HEK293 (cell line): ENCODE results near the gene SNAPC4.
A peak's percentile ranks its signal among the peaks of the same experiment; 100 is the strongest.

Source experiments
- EGR2 ChIP-seq: fragments of 450-650 bp; formaldehyde crosslinking; IDR thresholded peaks from 2 replicates; pipeline ENCODE4 v1.5.1; 2016; ENCODE audit warnings: low read depth, missing biosample characterization, missing genetic modification characterization
- IKZF3 ChIP-seq: fragments of 450-650 bp; IDR thresholded peaks from 2 replicates; pipeline ENCODE4 v1.5.0; 2018; ENCODE audit warnings: missing biosample characterization, mild to moderate bottlenecking, missing genetic modification characterization, moderate library complexity
- KLF1 ChIP-seq: fragments of 450-650 bp; formaldehyde crosslinking; IDR thresholded peaks from 2 replicates; pipeline ENCODE4 v1.5.1; 2016; ENCODE audit warnings: missing biosample characterization, missing genetic modification characterization
- KLF10 ChIP-seq: fragments of 450-650 bp; IDR thresholded peaks from 2 replicates; pipeline ENCODE4 v1.5.1; 2018; ENCODE audit warnings: missing biosample characterization, mild to moderate bottlenecking, missing genetic modification characterization
- PATZ1 ChIP-seq: fragments of 450-650 bp; formaldehyde crosslinking; IDR thresholded peaks from 2 replicates; pipeline ENCODE4 v1.5.1; 2016; ENCODE audit warnings: missing biosample characterization, missing genetic modification characterization
- PRDM10 ChIP-seq: fragments of 450-650 bp; formaldehyde crosslinking; IDR thresholded peaks from 2 replicates; pipeline ENCODE4 v1.5.1; 2016; ENCODE audit warnings: missing biosample characterization, missing genetic modification characterization
- REST ChIP-seq: fragments of 450-650 bp; formaldehyde crosslinking; IDR thresholded peaks from 2 replicates; pipeline ENCODE4 v1.5.1; 2016; ENCODE audit warnings: missing biosample characterization, missing genetic modification characterization
- SP3 ChIP-seq: fragments of 450-650 bp; formaldehyde crosslinking; IDR thresholded peaks from 2 replicates; pipeline ENCODE4 v1.5.1; 2016; ENCODE audit warnings: missing biosample characterization, missing genetic modification characterization
- ZBTB1 ChIP-seq: fragments of 450-650 bp; formaldehyde crosslinking; IDR thresholded peaks from 2 replicates; pipeline ENCODE4 v1.5.1; 2016; ENCODE audit warnings: missing biosample characterization, missing genetic modification characterization
- ZBTB17 ChIP-seq: fragments of 450-650 bp; formaldehyde crosslinking; IDR thresholded peaks from 2 replicates; pipeline ENCODE4 v1.5.1; 2016; ENCODE audit warnings: missing biosample characterization, missing genetic modification characterization
- ZBTB26 ChIP-seq: fragments of 450-650 bp; formaldehyde crosslinking; optimal IDR thresholded peaks from 2 replicates; pipeline ENCODE3; 2016; ENCODE audit warnings: missing biosample characterization, mild to moderate bottlenecking, missing genetic modification characterization
- ZFHX2 ChIP-seq: fragments of 450-650 bp; formaldehyde crosslinking; conservative IDR thresholded peaks from 2 replicates; pipeline ENCODE4 v1.5.1; 2016; ENCODE audit warnings: missing biosample characterization, missing genetic modification characterization
- ZNF24 ChIP-seq: fragments of 450-650 bp; formaldehyde crosslinking; IDR thresholded peaks from 2 replicates; pipeline ENCODE4 v1.5.1; 2016; ENCODE audit warnings: missing biosample characterization, missing genetic modification characterization
- ZNF335 ChIP-seq: fragments of 450-650 bp; formaldehyde crosslinking; conservative IDR thresholded peaks from 2 replicates; pipeline ENCODE4 v1.5.1; 2016; ENCODE audit warnings: missing biosample characterization, missing genetic modification characterization
- ZNF48 ChIP-seq: fragments of 450-650 bp; formaldehyde crosslinking; IDR thresholded peaks from 2 replicates; pipeline ENCODE4 v1.5.1; 2016; ENCODE audit warnings: missing biosample characterization, missing genetic modification characterization
- ZNF555 ChIP-seq: fragments of 450-650 bp; formaldehyde crosslinking; conservative IDR thresholded peaks from 2 replicates; pipeline ENCODE4 v1.5.1; 2017; ENCODE audit warnings: missing biosample characterization, mild to moderate bottlenecking, missing genetic modification characterization, inconsistent platforms
- ZNF561 ChIP-seq: fragments of 450-650 bp; IDR thresholded peaks from 2 replicates; pipeline ENCODE4 v1.5.1; 2018; ENCODE audit warnings: missing biosample characterization, missing genetic modification characterization, borderline replicate concordance
- ZNF660 ChIP-seq: fragments of 450-650 bp; IDR thresholded peaks from 2 replicates; pipeline ENCODE4 v1.5.1; 2018; ENCODE audit warnings: missing biosample characterization, mild to moderate bottlenecking, missing genetic modification characterization
- ZNF677 ChIP-seq: fragments of 450-650 bp; IDR thresholded peaks from 2 replicates; pipeline ENCODE4 v1.5.0; 2018; ENCODE audit warnings: missing biosample characterization, mild to moderate bottlenecking, missing genetic modification characterization, moderate library complexity
- ZNF76 ChIP-seq: fragments of 450-650 bp; formaldehyde crosslinking; IDR thresholded peaks from 2 replicates; pipeline ENCODE4; 2016; ENCODE audit warnings: low read depth, missing biosample characterization, missing genetic modification characterization, borderline replicate concordance
- ZXDB ChIP-seq: fragments of 450-650 bp; formaldehyde crosslinking; IDR thresholded peaks from 2 replicates; pipeline ENCODE4 v1.5.1; 2016; ENCODE audit warnings: missing biosample characterization, missing genetic modification characterization
- TF ChIP-seq, protein P1 (sequence below): fragments of 450-650 bp; formaldehyde crosslinking; IDR thresholded peaks from 2 replicates; pipeline ENCODE4 v1.5.1; 2016; ENCODE audit warnings: missing biosample characterization, missing genetic modification characterization
- TF ChIP-seq, protein P2 (sequence below): fragments of 450-650 bp; formaldehyde crosslinking; IDR thresholded peaks from 2 replicates; pipeline ENCODE4 v1.5.1; 2016; ENCODE audit warnings: missing biosample characterization, missing genetic modification characterization

Gene SNAPC4

GRCh38 chr9:136363106-136363948, 36.6 kb downstream of the SNAPC4 start, which contains the start of gene DNLZ (continued):
- peak; percentile 50 for TF ChIP-seq PATZ1 (tag by site-specific recombination)
- TF ChIP-seq SP3 (tag by site-specific recombination) = peak; percentile 92
- TF ChIP-seq ZBTB26 (tag by site-specific recombination) = peak; percentile 96
- TF ChIP-seq ZXDB = peak; percentile 52; the same call in 1 of the 2 replicates
- peak; percentile 51; the same call in 1 of the 2 replicates for TF ChIP-seq ZFHX2 (tag by site-specific recombination)
- peak; percentile 32; the same call in 1 of the 2 replicates for TF ChIP-seq ZNF677 (tag by site-specific recombination)
- no peak for TF ChIP-seq ZBTB1 (tag by site-specific recombination)
- TF ChIP-seq ZNF555 = no peak
- TF ChIP-seq, protein P1, sequence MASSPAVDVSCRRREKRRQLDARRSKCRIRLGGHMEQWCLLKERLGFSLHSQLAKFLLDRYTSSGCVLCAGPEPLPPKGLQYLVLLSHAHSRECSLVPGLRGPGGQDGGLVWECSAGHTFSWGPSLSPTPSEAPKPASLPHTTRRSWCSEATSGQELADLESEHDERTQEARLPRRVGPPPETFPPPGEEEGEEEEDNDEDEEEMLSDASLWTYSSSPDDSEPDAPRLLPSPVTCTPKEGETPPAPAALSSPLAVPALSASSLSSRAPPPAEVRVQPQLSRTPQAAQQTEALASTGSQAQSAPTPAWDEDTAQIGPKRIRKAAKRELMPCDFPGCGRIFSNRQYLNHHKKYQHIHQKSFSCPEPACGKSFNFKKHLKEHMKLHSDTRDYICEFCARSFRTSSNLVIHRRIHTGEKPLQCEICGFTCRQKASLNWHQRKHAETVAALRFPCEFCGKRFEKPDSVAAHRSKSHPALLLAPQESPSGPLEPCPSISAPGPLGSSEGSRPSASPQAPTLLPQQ (tag by site-specific recombination) = peak; percentile 49; the same call in 1 of the 2 replicates
- TF ChIP-seq ZNF335 (tag by site-specific recombination) = peak; percentile 80
- TF ChIP-seq ZNF24 (tag by site-specific recombination) = no peak
- peak; percentile 74 for TF ChIP-seq ZNF660 (tag by site-specific recombination)
- no peak for TF ChIP-seq REST
- peak; percentile 48 for TF ChIP-seq PRDM10
- TF ChIP-seq KLF10 = peak; percentile 66; the same call in 1 of the 2 replicates
- no peak for TF ChIP-seq ZNF48
- TF ChIP-seq, protein P2, sequence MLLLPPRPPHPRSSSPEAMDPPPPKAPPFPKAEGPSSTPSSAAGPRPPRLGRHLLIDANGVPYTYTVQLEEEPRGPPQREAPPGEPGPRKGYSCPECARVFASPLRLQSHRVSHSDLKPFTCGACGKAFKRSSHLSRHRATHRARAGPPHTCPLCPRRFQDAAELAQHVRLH (tag by site-specific recombination) = 0 out of 2 replicates have a peak, but pooled peaks have one; percentile 14
- peak; percentile 66 for TF ChIP-seq KLF1 (tag by site-specific recombination)
- peak; percentile 65 for TF ChIP-seq ZNF76
- TF ChIP-seq ZNF561 (tag by site-specific recombination) = peak; percentile 70; the same call in 1 of the 2 replicates
- 0 out of 2 replicates have a peak, but pooled peaks have one; percentile 27 for TF ChIP-seq ZBTB17
- no peak for TF ChIP-seq IKZF3
- peak; percentile 27; the same call in 1 of the 2 replicates for TF ChIP-seq EGR2 (tag by site-specific recombination)
